ENCODE measurements around the gene CTBP2.

Gene CTBP2

GRCh38 chr10:124955243-124955642 lies 205.1 kb downstream of the CTBP2 start:
- DNase-seq = no peak

GRCh38 chr10:124953421-124953820 lies 206.9 kb downstream of the CTBP2 start:
- no peak for DNase-seq

- DNase-seq = no peak
These were observed 208.2 kb downstream of the CTBP2 start for GRCh38 chr10:124952123-124952522.

GRCh38 chr10:124949543-124949942 lies 210.8 kb downstream of the CTBP2 start:
- DNase-seq = no peak

GRCh38 chr10:124946945-124947344 lies 213.4 kb downstream of the CTBP2 start:
- no peak for DNase-seq

GRCh38 chr10:124944982-124945381 lies 215.4 kb downstream of the CTBP2 start:
- no peak for DNase-seq

GRCh38 chr10:124943301-124944092 lies 216.9 kb downstream of the CTBP2 start:
- no peak for DNase-seq

GRCh38 chr10:124942317-124943169 lies 217.8 kb downstream of the CTBP2 start:
- DNase-seq = no peak

GRCh38 chr10:124941823-124942222 lies 218.5 kb downstream of the CTBP2 start, which contains the start of gene ZRANB1:
Gene ZRANB1, plus strand, starts transcription at chr10:124942123. Its CDS starts 371 bp downstream, at chr10:124942494.
- no peak for DNase-seq

- DNase-seq = no peak
These were observed 221.1 kb downstream of the CTBP2 start for GRCh38 chr10:124939290-124939689.

GRCh38 chr10:124936813-124937212 lies 223.6 kb downstream of the CTBP2 start:
- DNase-seq = no peak

- DNase-seq = no peak
These were observed 224.4 kb downstream of the CTBP2 start for GRCh38 chr10:124935946-124936345.

Measured in activated effector memory CD4-positive, alpha-beta T cell treated with Interleukin-2 at 50 U/mL for 16 hours (primary cell).